D721Med (cell line): ENCODE results near the gene TCF23.

Source experiments
- DNase-seq: peaks from one replicate; pipeline ENCODE4 v3.0.0; 2011; ENCODE audit warnings: low spot score; ENCODE audit not compliant: insufficient read length
- FAIRE-seq: peaks from 2 replicates; lab custom pipeline; 2011; peaks lifted over from hg19 to GRCh38; lab: Jason Lieb, UNC
- CTCF ChIP-seq: IDR thresholded peaks from 2 replicates; pipeline ENCODE4 v1.5.1; 2012; ENCODE audit warnings: mild to moderate bottlenecking, control low read depth; ENCODE audit not compliant: insufficient read depth; ENCODE audit errors: missing control alignments

TCF23 gene

GRCh38 chr2:27138111-27138510, 10.7 kb upstream of the TCF23 start:
- TF ChIP-seq CTCF: no peak
- no peak for DNase-seq
- no peak for FAIRE-seq

GRCh38 chr2:27139310-27139709, 9.5 kb upstream of the TCF23 start, which contains the start of gene PRR30:
PRR30 (minus strand) TSS chr2:27139410; CDS start chr2:27138329, 1,081 bp downstream.
- DNase-seq (no peak), FAIRE-seq (no peak)
- TF ChIP-seq CTCF: no peak

GRCh38 chr2:27143285-27143684, 5.5 kb upstream of the TCF23 start:
- TF ChIP-seq CTCF: no peak
- FAIRE-seq (no peak), DNase-seq (no peak)

GRCh38 chr2:27145682-27146081, 3.1 kb upstream of the TCF23 start:
- no peak for FAIRE-seq
- no peak for DNase-seq
- TF ChIP-seq CTCF: no peak

GRCh38 chr2:27147935-27148334, 869 bp upstream of the TCF23 start:
- no peak for FAIRE-seq
- no peak for TF ChIP-seq CTCF
- DNase-seq: no peak

GRCh38 chr2:27149570-27150405, 984 bp downstream of the TCF23 start:
- no peak for TF ChIP-seq CTCF
- DNase-seq: no peak
- FAIRE-seq: no peak

GRCh38 chr2:27150639-27151230, 1.9 kb downstream of the TCF23 start:
- no peak for FAIRE-seq
- TF ChIP-seq CTCF: no peak
- no peak for DNase-seq
